Motor neuron (in vitro differentiated cells): ENCODE data around the gene TOR2A. TPM values are rescaled to one million over a fixed set of nuclear protein-coding genes. Genes with fewer than 3 reads are reported as not detected.

Experiments
- ATAC-seq, 8 experiments: fragments of 200-7000 bp; cut with Tn5 transposase; replicated peaks in 6 of 8; 2 replicates each; pipeline ENCODE4 v1.8.0; 2021; ENCODE audit warnings: mild to moderate bottlenecking in 8 of 8, moderate library complexity in 8 of 8
- H3K27ac ChIP-seq, 2 donors: fragments of 250-450 bp; sonication (Bioruptor Pico); 2 replicates each; pipeline ENCODE4 v1.9.0; 2021; ENCODE audit warnings: antibody characterized with exemption in 2 of 2, mild to moderate bottlenecking in 2 of 2, moderate library complexity in 1 of 2
- H3K4me1 ChIP-seq, 2 donors: fragments of 250-450 bp; sonication (Bioruptor Pico); replicated peaks in 1 of 2; 2 replicates each; pipeline ENCODE4 v1.6.1; 2021; ENCODE audit warnings: antibody characterized with exemption in 2 of 2, mild to moderate bottlenecking in 2 of 2, moderate library complexity in 1 of 2
- H3K4me3 ChIP-seq, 5 donors: fragments of 250-450 bp; sonication (Bioruptor Pico); 2 replicates each; pipeline ENCODE4 v1.9.0; 2021; ENCODE audit warnings: antibody characterized with exemption in 5 of 5, mild to moderate bottlenecking in 5 of 5, moderate library complexity in 4 of 5
- WGBS, 10 experiments: fragments of 450-650 bp; shearing (Covaris generic); methylation state at CpG; one replicate each; pipeline ENCODE4 v1.0.0; 2022; 5-methylcytosine and 5-hydroxymethylcytosine counted together
- in situ Hi-C, 9 experiments: fragments of 400-800 bp; cut with MboI; loops; one replicate each; pipeline ENCODE4 v1.15.0; 2021; ENCODE audit warnings: low sequenced_read_pairs in 9 of 9, low pct_unique_long_range_greater_than_20kb in 2 of 9; ENCODE audit not compliant: unreplicated experiment in 9 of 9
- total RNA-seq, 8 experiments: library from RNA; unstranded; fragments of 300-600 nt; gene quantifications; 2 replicates each; pipeline versions ENCODE4 v1.2.3 to v1.2.4, GENCODE V29; 2022

The TOR2A gene
- total RNA-seq, 8 experiments from 2014 or later: 5.5 to 18.1 (median 11.8) TPM

- in situ Hi-C loops: loop anchor here in 1 of 9 experiments (25.0 kb wide), 1 partner anchor 183 kb away; no protein-coding TSS in a partner anchor
- H3K4me3 ChIP-seq: no peak overlapping the region
- H3K27ac ChIP-seq: no peak overlapping the region
- H3K4me1 ChIP-seq: peaks cover 0 to 5% of the 10 kb centered on the region in 2 donors
- ATAC-seq: peak in 4 of 8 experiments; percentile 10 to 37 (median 24)
- 0 to 96% (median 78%) methylated on average over 1 to 7 of the region's 9 CpGs; no CpG with 5 or more reads in 1 of the 10 experiments for WGBS, 10 experiments
Observed at GRCh38 chr9:127694890-127695720, 40.0 kb downstream of the TOR2A start.

DNA sequence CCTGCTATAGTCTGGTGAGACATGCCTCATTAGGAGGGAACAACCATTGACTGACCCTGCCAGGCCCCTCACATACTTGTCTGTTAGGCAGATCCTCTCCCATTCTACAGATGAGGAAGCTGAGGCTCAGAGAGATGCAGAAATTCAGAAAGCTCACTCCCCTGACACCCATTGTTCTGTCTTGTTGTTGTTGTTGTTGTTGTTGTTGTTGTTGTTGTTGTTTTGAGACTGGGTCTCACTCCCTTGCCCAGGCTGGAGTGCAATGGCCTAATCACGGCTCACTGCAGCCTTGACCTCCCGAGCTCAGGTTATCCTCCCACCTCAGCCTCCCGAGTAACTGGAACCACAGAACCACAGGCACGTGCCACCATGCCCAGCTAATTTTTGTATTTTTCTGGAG, 41.4 kb downstream of the TOR2A start:
- in situ Hi-C loops: loop anchor here in 1 of 9 experiments (25.0 kb wide), 1 partner anchor 181 kb away; no protein-coding TSS in a partner anchor
- WGBS, 10 experiments: 75 to 100% (median 95%) methylated on average over 1 to 4 of the region's 4 CpGs; no CpG with 5 or more reads in 5 of the 10 experiments
- Histone ChIP-seq H3K4me3 (no peak overlapping the region), H3K4me1 (peaks cover 0 to 5% of the 10 kb centered on the region in 2 donors), H3K27ac (no peak overlapping the region)
- ATAC-seq: no peak

DNA sequence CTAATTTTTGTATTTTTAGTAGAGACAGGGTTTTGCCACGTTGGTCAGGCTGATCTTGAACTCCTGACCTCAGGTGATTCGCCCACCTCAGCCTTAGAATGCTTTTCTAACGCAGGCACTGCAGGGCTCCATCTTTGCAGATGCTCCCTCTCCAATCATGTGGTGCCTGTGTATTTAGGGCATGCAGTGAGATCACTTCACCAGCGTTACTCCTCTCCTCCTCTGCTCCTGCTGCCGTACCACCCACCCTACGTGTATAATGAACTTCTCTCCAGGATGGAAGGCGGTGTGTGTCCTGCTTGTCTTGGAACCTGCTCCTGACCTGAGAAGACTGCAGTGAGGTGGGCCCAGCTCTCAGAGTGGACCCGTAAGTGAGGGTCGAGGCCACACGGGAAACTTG, 42.0 kb downstream of the TOR2A start:
- no peak for ATAC-seq
- in situ Hi-C loops: loop anchor here in 1 of 9 experiments (25.0 kb wide), 1 partner anchor 181 kb away; no protein-coding TSS in a partner anchor
- WGBS, 10 experiments: 50 to 86% (median 64%) methylated on average over 1 to 5 of the region's 10 CpGs; no CpG with 5 or more reads in 5 of the 10 experiments
- peaks cover 0 to 5% of the 10 kb centered on the region in 2 donors for H3K4me1 ChIP-seq
- H3K4me3 ChIP-seq: no peak overlapping the region
- H3K27ac ChIP-seq: no peak overlapping the region

DNA sequence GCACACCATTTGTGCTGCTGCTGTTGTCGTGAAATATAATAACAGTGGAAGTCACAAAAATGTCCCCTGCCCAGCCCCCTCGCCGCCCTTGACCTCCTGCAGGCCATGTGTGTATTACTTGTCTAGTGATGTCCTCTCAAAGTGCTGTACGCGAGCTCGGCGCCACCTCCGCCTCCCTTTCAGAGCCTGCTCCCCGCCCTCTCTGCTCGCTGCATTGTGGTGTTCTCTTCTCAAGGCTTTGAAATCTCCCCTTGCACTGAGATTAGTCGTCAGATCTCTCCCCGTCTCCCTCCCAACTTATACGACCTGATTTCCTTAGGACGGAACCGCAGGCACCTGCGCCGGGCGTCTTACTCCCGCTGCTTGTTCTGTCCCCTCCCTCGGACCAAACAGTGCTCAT, 43.0 kb downstream of the TOR2A start:
- Histone ChIP-seq H3K4me3 (no peak overlapping the region), H3K4me1 (peaks cover 0 to 5% of the 10 kb centered on the region in 2 donors), H3K27ac (no peak overlapping the region)
- no peak for ATAC-seq
- WGBS, 10 experiments: 50 to 90% (median 82%) methylated on average over 1 to 18 of the region's 20 CpGs; no CpG with 5 or more reads in 4 of the 10 experiments
- in situ Hi-C loops: loop anchor here in 1 of 9 experiments (25.0 kb wide), 1 partner anchor 180 kb away; no protein-coding TSS in a partner anchor

DNA sequence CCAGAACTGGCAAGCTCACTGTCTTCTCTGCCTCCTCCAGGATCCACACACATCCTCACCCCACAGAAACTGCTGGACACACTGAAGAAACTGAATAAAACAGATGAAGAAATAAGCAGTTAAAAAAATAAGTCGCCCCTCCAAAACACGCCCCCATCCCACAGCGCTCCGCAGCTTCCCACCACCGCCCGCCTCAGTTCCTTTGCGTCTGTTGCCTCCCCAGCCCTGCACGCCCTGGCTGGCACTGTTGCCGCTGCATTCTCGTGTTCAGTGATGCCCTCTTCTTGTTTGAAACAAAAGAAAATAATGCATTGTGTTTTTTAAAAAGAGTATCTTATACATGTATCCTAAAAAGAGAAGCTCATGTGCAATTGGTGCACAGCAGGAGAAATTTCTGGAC, 44.4 kb downstream of the TOR2A start:
- in situ Hi-C loops: loop anchor here in 1 of 9 experiments (25.0 kb wide), 1 partner anchor 178 kb away; no protein-coding TSS in a partner anchor
- peaks cover 0 to 5% of the 10 kb centered on the region in 2 donors for H3K4me1 ChIP-seq
- 80 to 100% (median 92%) methylated on average over 1 to 5 of the region's 10 CpGs; no CpG with 5 or more reads in 6 of the 10 experiments for WGBS, 10 experiments
- H3K27ac ChIP-seq: no peak overlapping the region
- ATAC-seq: no peak
- no peak overlapping the region for H3K4me3 ChIP-seq

- no peak overlapping the region for H3K27ac ChIP-seq
- WGBS, 10 experiments: 80 to 100% (median 93%) methylated on average over 1 to 11 of the region's 13 CpGs; no CpG with 5 or more reads in 3 of the 10 experiments
- no peaks in the 10 kb centered on the region for H3K4me1 ChIP-seq
- in situ Hi-C loops: loop anchor here in 1 of 9 experiments (25.0 kb wide), 1 partner anchor 177 kb away; no protein-coding TSS in a partner anchor
- H3K4me3 ChIP-seq: no peak overlapping the region
- peak in 3 of 8 experiments; percentile 24 to 54 (median 35) for ATAC-seq
Observed at GRCh38 chr9:127689329-127690000, 45.6 kb downstream of the TOR2A start.

DNA sequence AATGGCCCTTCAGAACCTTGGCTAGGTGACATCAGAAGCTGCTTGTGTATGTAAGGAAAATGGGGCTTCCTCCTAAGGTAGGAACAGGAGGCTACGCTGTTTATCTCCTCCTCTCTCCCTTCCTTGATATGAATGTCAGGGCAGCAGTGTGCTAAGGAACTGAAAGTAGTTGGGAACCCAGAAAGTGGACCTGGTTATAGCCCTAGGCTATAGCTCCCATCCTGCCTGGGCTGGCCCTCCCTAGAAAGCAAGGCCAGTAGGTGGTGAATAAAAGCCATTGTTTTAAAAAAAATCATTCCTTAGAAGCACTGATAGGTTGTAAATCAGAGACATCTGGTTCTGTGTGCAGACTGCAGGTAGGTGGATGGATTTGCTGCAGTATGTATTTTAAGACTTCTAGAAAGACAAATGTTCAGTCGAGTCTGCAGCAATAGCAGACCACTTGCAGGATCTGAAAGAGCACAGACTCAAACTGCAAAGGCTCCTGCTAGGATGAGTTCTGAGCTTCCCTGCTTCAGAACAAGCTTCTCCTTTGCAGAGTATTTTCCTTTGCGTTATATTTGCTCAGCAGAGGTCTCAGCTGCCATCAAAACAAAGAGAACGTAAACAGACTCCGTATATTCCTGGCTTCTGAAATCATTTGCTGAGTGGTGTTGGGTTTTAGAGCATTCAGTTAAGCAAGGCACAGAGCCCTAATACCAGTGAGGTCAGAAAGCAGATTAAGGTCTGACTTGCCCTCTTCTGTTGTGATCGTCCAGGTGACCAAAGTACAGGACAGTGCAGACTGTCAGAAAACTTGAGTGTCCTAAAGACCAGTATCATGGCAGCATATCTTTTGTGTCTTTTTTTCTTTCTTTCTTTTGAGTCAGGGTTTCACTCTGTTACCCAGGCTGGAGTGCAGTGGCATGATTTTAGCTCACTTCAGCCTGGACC, 48.4 kb downstream of the TOR2A start:
- in situ Hi-C loops: loop anchor here in 1 of 9 experiments (25.0 kb wide), 1 partner anchor 174 kb away; no protein-coding TSS in a partner anchor
- ATAC-seq: peak in 1 of 8 experiments; percentile 65
- WGBS, 10 experiments: 77 to 100% (median 90%) methylated on average over 1 to 5 of the region's 6 CpGs
- Histone ChIP-seq H3K4me3 (no peak overlapping the region), H3K27ac (no peak overlapping the region), H3K4me1 (no peaks in the 10 kb centered on the region)

- 0 to 100% (median 96%) methylated on average over 1 to 4 of the region's 4 CpGs; no CpG with 5 or more reads in 3 of the 10 experiments for WGBS, 10 experiments
- no peak overlapping the region for H3K27ac ChIP-seq
- ATAC-seq: peak in 3 of 8 experiments; percentile 83 to 85 (median 84)
- in situ Hi-C loops: loop anchor here in 1 of 9 experiments (25.0 kb wide), 1 partner anchor 172 kb away; no protein-coding TSS in a partner anchor
- H3K4me1 ChIP-seq: no peaks in the 10 kb centered on the region
- no peak overlapping the region for H3K4me3 ChIP-seq
Observed at GRCh38 chr9:127684576-127684975, 50.5 kb downstream of the TOR2A start.

DNA sequence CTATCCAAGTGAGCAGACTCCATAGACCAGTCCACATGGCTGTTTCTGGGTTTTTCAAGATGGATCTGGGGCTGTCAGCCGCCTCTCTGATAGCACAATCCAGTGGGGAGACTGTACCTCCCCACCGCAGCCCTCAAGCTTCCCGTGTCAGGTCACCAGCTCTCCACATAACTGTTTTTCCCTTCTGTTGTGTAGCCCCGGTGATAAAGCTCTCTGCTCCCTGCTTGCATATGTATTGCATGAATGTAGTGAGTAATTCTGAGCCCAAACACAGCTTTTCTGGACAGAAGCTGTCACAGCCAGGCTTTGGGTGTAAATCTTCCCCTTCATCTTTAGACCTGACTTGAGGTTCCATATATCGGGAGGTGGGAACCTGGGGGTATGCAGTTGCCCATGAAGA, 51.4 kb downstream of the TOR2A start:
- ATAC-seq: peak in 5 of 8 experiments; percentile 45 to 85 (median 77)
- no peak overlapping the region for H3K4me3 ChIP-seq
- no peak overlapping the region for H3K27ac ChIP-seq
- in situ Hi-C loops: loop anchor here in 1 of 9 experiments (25.0 kb wide), 1 partner anchor 171 kb away; no protein-coding TSS in a partner anchor
- no peaks in the 10 kb centered on the region for H3K4me1 ChIP-seq
- 51 to 100% (median 90%) methylated on average over 1 to 3 of the region's 5 CpGs; no CpG with 5 or more reads in 6 of the 10 experiments for WGBS, 10 experiments

GRCh38 chr9:127682351-127683136, 52.5 kb downstream of the TOR2A start:
- no peak overlapping the region for H3K27ac ChIP-seq
- 80 to 100% (median 94%) methylated on average over 1 to 12 of the region's 23 CpGs; no CpG with 5 or more reads in 1 of the 10 experiments for WGBS, 10 experiments
- H3K4me1 ChIP-seq: no peaks in the 10 kb centered on the region
- in situ Hi-C loops: loop anchor here in 1 of 9 experiments (25.0 kb wide), 1 partner anchor 170 kb away; no protein-coding TSS in a partner anchor
- ATAC-seq: no peak
- no peak overlapping the region for H3K4me3 ChIP-seq
